ENCODE results near the gene CCNT2. TPM values are rescaled to one million over a fixed set of nuclear protein-coding genes. Genes with fewer than 3 reads are reported as not detected.

CCNT2 gene
- total RNA-seq, 1 experiment from 2014 or later, result 18.9 TPM

GRCh38 chr2:134926231-134926931 is 7.8 kb downstream of the CCNT2 start:
- peaks cover 100% of the 10 kb centered on the region for H3K79me2 ChIP-seq (ENCODE audit: low read length)
- POLR2A ChIA-PET (ENCODE audit: unreplicated experiment), result no interaction called here
- H3K36me3 ChIP-seq (ENCODE audit: low read depth, low read length), result peaks cover 25% of the 10 kb centered on the region
- H4K20me1 ChIP-seq (ENCODE audit: low read length), result peaks cover 73% of the 10 kb centered on the region
- H3K9me3 ChIP-seq (ENCODE audit: low read length), result no peaks in the 10 kb centered on the region
- no peak overlapping the region for H3K27ac ChIP-seq (ENCODE audit: low read length)
- DNase-seq (no peak), ATAC-seq (no peak)
- H3K4me1 ChIP-seq (ENCODE audit: insufficient read depth, low read length), result peaks cover 22% of the 10 kb centered on the region; the same call in 1 of the 2 replicates
- BruUV-seq (replicated peaks), result no TSS peak
- no peaks in the 10 kb centered on the region for H3K27me3 ChIP-seq (ENCODE audit: low read length)
- no peak overlapping the region for H3K4me3 ChIP-seq (ENCODE audit: low read length)
- peak overlapping the region; percentile 4; the same call in 1 of the 2 replicates for H3K4me2 ChIP-seq (ENCODE audit: low read length)
- H3F3A ChIP-seq (ENCODE audit: low read length, unreplicated experiment), result no peaks in the 10 kb centered on the region
- no peak overlapping the region for H2AFZ ChIP-seq (ENCODE audit: low read length)
- no peak overlapping the region for H3K9ac ChIP-seq (ENCODE audit: low read length)
- intact Hi-C loops (cut with micrococcal nuclease), result no loop called here
- no peaks in the 10 kb centered on the region for H3K9me2 ChIP-seq (replicated peaks; ENCODE audit: low read length)
- TF ChIP-seq CTCF (conservative IDR thresholded peaks at IDR 0.05; ENCODE audit: low read depth, low read length), result no peak
- no peak for TF ChIP-seq EZH2 (IDR thresholded peaks at IDR 0.05; ENCODE audit: low read length, unreplicated experiment)
- TF ChIP-seq EZH2phosphoT487 (IDR thresholded peaks at IDR 0.05; ENCODE audit: borderline replicate concordance, low read length), result no peak
- CTCF ChIA-PET, result no interaction called here

GRCh38 chr2:134927195-134927594 is 8.6 kb downstream of the CCNT2 start:
- Histone ChIP-seq H3K4me3 (ENCODE audit: low read length) (no peak overlapping the region), H4K20me1 (ENCODE audit: low read length) (peaks cover 73% of the 10 kb centered on the region), H3K27ac (ENCODE audit: low read length) (no peak overlapping the region), H2AFZ (ENCODE audit: low read length) (no peak overlapping the region), H3K4me1 (ENCODE audit: insufficient read depth, low read length) (peaks cover 15% of the 10 kb centered on the region; the same call in 1 of the 2 replicates), H3K9me2 (replicated peaks; ENCODE audit: low read length) (no peaks in the 10 kb centered on the region), H3K9me3 (ENCODE audit: low read length) (no peaks in the 10 kb centered on the region), H3K9ac (ENCODE audit: low read length) (no peak overlapping the region), H3K4me2 (ENCODE audit: low read length) (0 out of 2 replicates have a peak overlapping the region, but pooled peaks have one; percentile 4), H3K79me2 (ENCODE audit: low read length) (peaks cover 100% of the 10 kb centered on the region), H3K36me3 (ENCODE audit: low read depth, low read length) (peaks cover 29% of the 10 kb centered on the region), H3K27me3 (ENCODE audit: low read length) (no peaks in the 10 kb centered on the region), H3F3A (ENCODE audit: low read length, unreplicated experiment) (no peaks in the 10 kb centered on the region)
- ChIA-PET POLR2A (ENCODE audit: unreplicated experiment) (no interaction called here), CTCF (no interaction called here)
- no TSS peak for BruUV-seq (replicated peaks)
- no peak for TF ChIP-seq CTCF (conservative IDR thresholded peaks at IDR 0.05; ENCODE audit: low read depth, low read length)
- no peak for TF ChIP-seq EZH2 (IDR thresholded peaks at IDR 0.05; ENCODE audit: low read length, unreplicated experiment)
- TF ChIP-seq EZH2phosphoT487 (IDR thresholded peaks at IDR 0.05; ENCODE audit: borderline replicate concordance, low read length), result no peak
- DNase-seq (peak; percentile 61), ATAC-seq (peak; percentile 71)
- intact Hi-C loops (cut with micrococcal nuclease), result no loop called here

- no peaks in the 10 kb centered on the region for H3K9me3 ChIP-seq (ENCODE audit: low read length)
- H3K9ac ChIP-seq (ENCODE audit: low read length), result no peak overlapping the region
- H3K4me1 ChIP-seq (ENCODE audit: insufficient read depth, low read length), result peaks cover 5% of the 10 kb centered on the region; the same call in 1 of the 2 replicates
- no peak for ATAC-seq
- no peaks in the 10 kb centered on the region for H3K9me2 ChIP-seq (replicated peaks; ENCODE audit: low read length)
- intact Hi-C loops (cut with micrococcal nuclease), result no loop called here
- DNase-seq, result no peak
- H3K4me2 ChIP-seq (ENCODE audit: low read length), result no peak overlapping the region
- H3K36me3 ChIP-seq (ENCODE audit: low read depth, low read length), result peaks cover 33% of the 10 kb centered on the region
- no peak overlapping the region for H3K27ac ChIP-seq (ENCODE audit: low read length)
- POLR2A ChIA-PET (ENCODE audit: unreplicated experiment), result no interaction called here
- peaks cover 70% of the 10 kb centered on the region for H4K20me1 ChIP-seq (ENCODE audit: low read length)
- no peaks in the 10 kb centered on the region for H3K27me3 ChIP-seq (ENCODE audit: low read length)
- no peak overlapping the region for H2AFZ ChIP-seq (ENCODE audit: low read length)
- BruUV-seq (replicated peaks), result no TSS peak
- CTCF ChIA-PET, result no interaction called here
- H3K4me3 ChIP-seq (ENCODE audit: low read length), result no peak overlapping the region
- peaks cover 93% of the 10 kb centered on the region for H3K79me2 ChIP-seq (ENCODE audit: low read length)
- no peak for TF ChIP-seq EZH2 (IDR thresholded peaks at IDR 0.05; ENCODE audit: low read length, unreplicated experiment)
- TF ChIP-seq EZH2phosphoT487 (IDR thresholded peaks at IDR 0.05; ENCODE audit: borderline replicate concordance, low read length), result no peak
- no peak for TF ChIP-seq CTCF (conservative IDR thresholded peaks at IDR 0.05; ENCODE audit: low read depth, low read length)
- H3F3A ChIP-seq (ENCODE audit: low read length, unreplicated experiment), result no peaks in the 10 kb centered on the region
Observed at GRCh38 chr2:134932864-134933526, 14.4 kb downstream of the CCNT2 start.

Measured in PC-3 (cell line).